DMS 273 treated with DMSO at 0.1 percent for 48 hours (cell line): Measurements from ENCODE around the gene MSI2.

ENCODE experiments used
- DNase-seq: peaks from one replicate; lab custom pipeline; 2025; lab: John Stamatoyannopoulos, UW

Gene MSI2

GRCh38 chr17:57578608-57579225 is 322.4 kb downstream of the MSI2 start:
- peak; percentile 50 for DNase-seq

GRCh38 chr17:57579245-57579644 is 322.9 kb downstream of the MSI2 start:
- DNase-seq, result no peak

- no peak for DNase-seq
Observed at GRCh38 chr17:57580055-57580739, 323.9 kb downstream of the MSI2 start.

- DNase-seq, result no peak
Observed at GRCh38 chr17:57582881-57583756, 326.8 kb downstream of the MSI2 start.

GRCh38 chr17:57584050-57584551 is 327.8 kb downstream of the MSI2 start:
- DNase-seq, result no peak

GRCh38 chr17:57585341-57586195 is 329.2 kb downstream of the MSI2 start:
- DNase-seq, result peak; percentile 23

- DNase-seq, result no peak
Observed at GRCh38 chr17:57586196-57586740, 329.9 kb downstream of the MSI2 start.

GRCh38 chr17:57586742-57587141 is 330.4 kb downstream of the MSI2 start:
- DNase-seq, result no peak

GRCh38 chr17:57587193-57587969 is 331.1 kb downstream of the MSI2 start:
- no peak for DNase-seq

GRCh38 chr17:57588086-57588485 is 331.8 kb downstream of the MSI2 start:
- no peak for DNase-seq

GRCh38 chr17:57589151-57590034 is 333.1 kb downstream of the MSI2 start:
- no peak for DNase-seq

GRCh38 chr17:57593739-57594462 is 337.6 kb downstream of the MSI2 start:
- no peak for DNase-seq

GRCh38 chr17:57594767-57595166 is 338.4 kb downstream of the MSI2 start:
- DNase-seq, result no peak

- no peak for DNase-seq
Observed at GRCh38 chr17:57595426-57595825, 339.1 kb downstream of the MSI2 start.

GRCh38 chr17:57595947-57596695 is 339.8 kb downstream of the MSI2 start:
- no peak for DNase-seq

GRCh38 chr17:57597101-57597500 is 340.8 kb downstream of the MSI2 start:
- no peak for DNase-seq

GRCh38 chr17:57597531-57598453 is 341.5 kb downstream of the MSI2 start:
- peak; percentile 66 for DNase-seq
